MG63 (cell line): Measurements from ENCODE around the gene PLPP4. TPM values are rescaled to one million over a fixed set of nuclear protein-coding genes. Genes with fewer than 3 reads are reported as not detected.

Source experiments
- DNase-seq: peaks from one replicate; pipeline ENCODE4 v3.0.0-alpha.2; 2020
- H3K27me3 ChIP-seq: fragments of 250-450 bp; sonication (Bioruptor Pico); 2 replicates; pipeline ENCODE4 v1.5.1; 2020; ENCODE audit warnings: mild to moderate bottlenecking, moderate library complexity
- H3K36me3 ChIP-seq: fragments of 250-450 bp; sonication (Bioruptor Pico); 2 replicates; pipeline ENCODE4 v1.5.1; 2020; ENCODE audit warnings: mild to moderate bottlenecking, moderate library complexity
- H3K4me3 ChIP-seq: fragments of 250-450 bp; sonication (Bioruptor Pico); 2 replicates; pipeline ENCODE4 v1.5.1; 2020; ENCODE audit warnings: mild to moderate bottlenecking, moderate library complexity
- H3K9me3 ChIP-seq: fragments of 250-450 bp; sonication (Bioruptor Pico); 2 replicates; pipeline ENCODE4 v1.5.1; 2020; ENCODE audit warnings: mild to moderate bottlenecking, moderate library complexity
- total RNA-seq: library from RNA; depleted of rRNA; stranded (reverse); fragments of >200 nt; shearing (Covaris generic); gene quantifications from 2 replicates; pipeline ENCODE4 v1.2.3, GENCODE V29; 2014; ENCODE audit warnings: low replicate concordance; rRNA removed

The PLPP4 gene
- total RNA-seq, result 3.4 and 13.4 TPM in 2 replicates

DNA sequence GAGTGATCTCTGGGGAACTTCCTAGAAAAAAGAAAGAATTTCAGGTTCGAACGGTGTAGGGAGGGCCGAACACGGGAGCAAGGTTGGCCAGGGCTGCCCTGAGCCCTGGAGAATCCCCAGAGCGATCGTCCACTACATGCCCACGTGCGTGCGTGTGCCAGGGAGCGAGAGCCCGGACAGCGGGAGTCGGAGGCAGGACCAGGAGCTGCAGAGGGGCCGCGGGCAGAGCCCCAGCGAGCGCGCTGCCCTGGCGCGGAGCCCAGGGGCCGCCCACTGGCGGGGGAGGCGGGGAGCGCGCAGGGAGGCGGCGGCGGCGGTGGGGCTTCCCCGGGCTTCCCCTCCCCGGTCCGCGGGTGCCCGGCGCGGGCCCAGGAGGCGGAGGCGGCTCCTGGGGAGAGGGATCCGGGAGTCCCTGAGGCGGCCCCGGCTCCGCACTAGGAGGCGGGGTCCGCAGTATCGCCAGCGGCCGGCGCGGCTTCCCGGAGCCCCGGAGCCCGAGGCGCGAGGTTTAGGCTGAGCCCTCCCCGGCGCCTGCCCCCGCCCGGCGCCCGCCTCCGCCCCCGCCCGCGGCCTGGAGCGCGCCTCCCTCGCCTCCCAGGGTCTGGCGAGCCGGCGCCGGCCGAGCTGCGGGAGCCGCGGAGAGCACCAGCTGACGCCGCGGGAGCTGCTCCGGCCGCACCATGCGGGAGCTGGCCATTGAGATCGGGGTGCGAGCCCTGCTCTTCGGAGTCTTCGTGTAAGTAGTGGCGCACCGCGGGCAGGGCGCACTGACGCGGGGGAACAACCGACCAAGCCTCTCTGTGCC is at the start of gene PLPP4:
Gene PLPP4 (plus strand): TSS at position 602 of the 805 bp plus-strand sequence. CDS start 79 bp downstream, at position 681.
- peak within 1 kb of the TSS; percentile 35 for H3K4me3 ChIP-seq
- H3K27me3 ChIP-seq, result peaks cover 3% of the 10 kb centered on the region
- peak; percentile 50 for DNase-seq

DNA sequence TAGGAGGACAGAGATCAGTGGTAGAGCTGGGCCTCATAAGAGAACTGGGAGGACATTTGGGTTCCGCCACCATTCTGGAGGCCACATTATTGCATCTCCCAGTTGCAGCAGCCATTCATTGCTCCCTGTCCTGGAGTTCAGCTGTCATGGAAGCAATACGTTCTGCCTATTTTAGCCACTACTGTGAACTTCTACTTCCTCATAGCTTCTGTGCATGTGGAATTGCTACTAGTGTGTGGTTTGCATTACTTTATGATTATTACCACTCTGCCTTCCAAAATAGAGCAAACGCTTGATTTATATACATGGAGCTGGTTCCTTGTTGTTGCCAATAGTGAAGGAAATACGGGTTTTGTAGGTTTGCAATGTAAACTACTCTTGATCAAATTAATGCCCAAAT is 47.2 kb upstream of the PLPP4 start:
- no peak for DNase-seq
- Histone ChIP-seq H3K36me3 (no peaks in the 10 kb centered on the region), H3K27me3 (no peaks in the 10 kb centered on the region), H3K9me3 (no peaks in the 10 kb centered on the region), H3K4me3 (no peak overlapping the region)

More for the DNA sequence above, at the start of gene PLPP4:
- Histone ChIP-seq H3K36me3 (no peaks in the 10 kb centered on the region), H3K9me3 (no peaks in the 10 kb centered on the region)

DNA sequence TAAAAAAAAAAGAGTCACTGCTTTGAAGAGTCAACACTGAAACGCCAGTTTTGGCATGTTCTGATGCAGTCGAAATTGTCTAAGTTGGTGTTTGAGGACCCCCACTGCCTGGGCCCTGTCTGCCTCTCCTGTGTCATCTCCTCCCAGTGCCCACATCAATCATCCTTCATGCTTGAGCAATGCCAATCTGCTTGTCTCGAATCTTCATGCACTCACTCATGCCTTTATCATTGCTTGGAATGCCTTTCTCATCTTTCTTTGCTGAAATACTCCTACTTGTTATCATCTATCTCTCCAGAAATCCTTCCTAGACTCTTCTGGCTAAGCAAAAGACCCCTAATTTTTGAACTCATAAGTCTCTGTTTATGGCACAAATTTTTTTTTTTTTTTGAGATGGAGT is 42.1 kb upstream of the PLPP4 start:
- no peaks in the 10 kb centered on the region for H3K27me3 ChIP-seq
- no peak for DNase-seq
- no peak overlapping the region for H3K4me3 ChIP-seq
- H3K9me3 ChIP-seq, result no peaks in the 10 kb centered on the region
- H3K36me3 ChIP-seq, result no peaks in the 10 kb centered on the region

DNA sequence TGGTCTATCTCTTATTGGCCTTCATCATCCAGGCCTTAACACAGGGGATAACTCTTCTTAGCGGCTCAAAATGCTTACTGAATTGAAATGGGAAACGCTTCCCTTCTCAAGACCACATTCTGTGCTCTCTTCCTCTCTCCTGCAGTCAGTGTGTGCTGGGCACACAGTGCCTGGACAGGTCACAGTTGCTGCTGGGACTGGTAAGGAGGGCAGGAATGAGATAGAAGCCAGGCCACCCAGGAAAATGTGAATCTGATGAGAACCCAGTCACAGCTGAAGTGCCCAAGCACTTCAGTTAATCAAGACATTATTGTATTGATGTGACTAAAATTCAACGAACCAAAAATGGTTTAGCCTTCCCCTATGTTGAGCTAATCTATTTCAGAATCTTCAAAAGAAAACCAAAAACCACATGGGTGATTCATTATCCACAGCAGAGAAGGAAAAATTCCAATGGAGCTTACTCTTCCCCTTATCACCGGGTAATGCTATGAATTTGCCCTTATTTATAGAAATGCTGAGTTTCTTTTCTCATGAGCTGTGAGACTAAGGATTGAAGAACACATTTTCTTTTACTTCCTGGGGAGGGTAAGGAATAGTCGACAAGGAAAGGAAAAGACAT is 41.2 kb upstream of the PLPP4 start:
- H3K27me3 ChIP-seq, result no peaks in the 10 kb centered on the region
- no peaks in the 10 kb centered on the region for H3K9me3 ChIP-seq
- H3K4me3 ChIP-seq, result no peak overlapping the region
- no peaks in the 10 kb centered on the region for H3K36me3 ChIP-seq
- DNase-seq, result no peak

DNA sequence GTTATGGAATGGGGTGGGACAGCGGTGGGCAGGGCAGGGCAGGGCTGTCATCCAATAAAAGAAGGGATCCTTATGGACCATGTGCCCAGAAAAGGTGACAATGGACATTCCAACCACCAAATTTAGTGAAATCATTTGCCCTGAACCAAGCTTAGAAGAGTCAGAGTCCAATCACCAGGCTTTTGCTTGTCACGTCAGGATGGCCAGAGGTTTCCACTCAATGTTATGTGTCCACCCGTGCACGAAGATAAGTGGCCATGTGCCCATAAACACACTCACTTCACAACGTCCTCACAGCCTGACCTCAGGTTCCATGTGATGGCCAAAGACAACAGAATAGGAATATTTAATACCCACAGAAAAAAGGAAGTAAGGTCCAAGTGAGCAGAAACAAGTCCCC is 36.6 kb upstream of the PLPP4 start:
- DNase-seq, result no peak
- Histone ChIP-seq H3K27me3 (no peaks in the 10 kb centered on the region), H3K9me3 (no peaks in the 10 kb centered on the region)

DNA sequence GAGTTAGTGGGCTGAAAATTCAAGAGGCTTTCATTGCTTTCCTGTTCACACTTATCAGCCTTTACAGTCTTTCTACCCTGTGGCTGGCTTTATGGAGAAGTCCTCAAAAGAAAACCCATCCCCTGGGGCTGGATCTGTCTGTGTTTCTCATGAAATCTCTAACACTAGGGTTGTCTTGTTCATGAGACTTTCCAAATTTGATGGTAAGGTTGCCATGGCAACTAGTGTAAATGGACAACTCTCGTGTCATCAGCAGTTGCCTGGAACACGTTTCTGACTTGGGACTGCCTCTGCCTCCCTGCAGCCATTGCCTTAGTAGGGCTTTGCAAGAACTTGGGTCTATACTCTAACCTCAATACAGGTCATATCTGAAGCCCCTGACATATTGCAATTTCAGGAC is 35.8 kb upstream of the PLPP4 start:
- Histone ChIP-seq H3K27me3 (no peaks in the 10 kb centered on the region), H3K36me3 (no peaks in the 10 kb centered on the region), H3K9me3 (no peaks in the 10 kb centered on the region), H3K4me3 (no peak overlapping the region)
- no peak for DNase-seq

More for the DNA sequence above, 36.6 kb upstream of the PLPP4 start:
- no peak overlapping the region for H3K4me3 ChIP-seq
- H3K36me3 ChIP-seq, result no peaks in the 10 kb centered on the region

DNA sequence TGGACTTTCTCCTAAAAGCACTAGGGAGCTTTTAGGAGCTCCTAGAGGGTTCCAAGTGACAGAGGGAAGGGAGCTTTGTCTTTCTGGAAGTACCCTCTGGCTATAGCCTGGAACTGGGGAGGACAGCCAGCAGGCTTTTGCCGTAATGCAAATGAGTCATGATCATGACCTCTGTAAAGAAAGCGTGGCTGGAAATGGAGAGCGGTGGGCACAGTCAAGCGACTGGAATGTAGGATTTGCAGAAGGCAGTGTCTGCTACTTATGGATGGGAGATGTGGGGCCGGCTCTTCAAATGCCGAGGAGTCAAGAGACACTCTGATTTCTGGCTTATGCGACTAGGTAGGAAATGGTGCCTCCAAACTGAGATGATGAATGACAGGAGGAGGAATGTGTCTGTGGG is 34.6 kb upstream of the PLPP4 start:
- no peaks in the 10 kb centered on the region for H3K36me3 ChIP-seq
- no peak overlapping the region for H3K4me3 ChIP-seq
- no peaks in the 10 kb centered on the region for H3K27me3 ChIP-seq
- DNase-seq, result peak; percentile 81
- H3K9me3 ChIP-seq, result no peaks in the 10 kb centered on the region

DNA sequence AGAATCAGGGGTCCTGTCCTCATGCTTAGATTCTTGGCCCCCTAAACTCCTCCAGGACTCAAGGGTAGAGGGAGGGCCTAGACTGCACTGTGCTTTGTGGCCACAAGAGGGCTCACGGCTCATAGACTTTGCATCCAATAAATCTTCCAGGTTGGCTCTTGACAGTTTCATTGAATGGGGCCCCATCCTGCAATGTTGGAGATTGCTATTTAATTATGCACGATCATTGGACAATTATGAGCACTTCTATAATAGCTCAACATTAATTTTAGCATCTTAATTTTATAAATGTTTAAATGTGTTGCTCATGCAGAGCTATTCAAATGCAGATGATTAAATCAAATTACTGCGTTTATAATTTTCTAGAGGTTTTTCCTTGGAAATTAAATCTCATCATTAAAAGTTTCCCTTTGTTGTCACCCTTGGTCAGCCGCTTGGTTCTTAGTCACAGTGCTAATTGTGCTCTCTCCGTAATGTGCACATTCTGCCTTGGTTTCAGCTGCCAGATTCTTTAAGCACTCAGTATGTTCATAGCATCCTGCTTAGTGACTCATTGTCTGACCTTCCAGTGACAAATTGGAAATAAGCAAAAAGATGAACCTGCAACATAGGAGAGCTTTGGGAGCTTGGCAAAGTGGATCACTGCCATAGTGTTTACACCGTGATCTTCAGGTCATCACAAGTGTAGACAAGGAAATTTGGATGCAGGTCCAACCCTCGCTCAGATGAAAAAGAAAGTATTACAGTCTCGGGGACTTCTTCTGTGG is 33.4 kb upstream of the PLPP4 start:
- H3K4me3 ChIP-seq, result no peak overlapping the region
- no peaks in the 10 kb centered on the region for H3K27me3 ChIP-seq
- DNase-seq, result peak; percentile 19
- H3K36me3 ChIP-seq, result no peaks in the 10 kb centered on the region
- H3K9me3 ChIP-seq, result no peaks in the 10 kb centered on the region

DNA sequence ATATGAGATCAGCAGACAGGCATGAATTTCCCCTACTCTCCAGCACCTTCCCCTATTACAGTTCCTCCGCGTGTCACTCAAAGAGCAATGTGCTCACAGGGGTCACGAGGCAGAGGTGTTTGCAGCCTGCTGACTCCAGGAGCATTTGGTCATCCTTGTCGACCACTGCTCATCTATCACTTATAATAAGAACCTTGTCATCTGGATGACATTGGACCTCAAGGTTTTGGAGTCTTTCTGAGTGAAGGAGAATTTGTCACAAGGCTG is 32.9 kb upstream of the PLPP4 start:
- no peaks in the 10 kb centered on the region for H3K27me3 ChIP-seq
- no peaks in the 10 kb centered on the region for H3K9me3 ChIP-seq
- H3K4me3 ChIP-seq, result no peak overlapping the region
- H3K36me3 ChIP-seq, result no peaks in the 10 kb centered on the region
- DNase-seq, result no peak

DNA sequence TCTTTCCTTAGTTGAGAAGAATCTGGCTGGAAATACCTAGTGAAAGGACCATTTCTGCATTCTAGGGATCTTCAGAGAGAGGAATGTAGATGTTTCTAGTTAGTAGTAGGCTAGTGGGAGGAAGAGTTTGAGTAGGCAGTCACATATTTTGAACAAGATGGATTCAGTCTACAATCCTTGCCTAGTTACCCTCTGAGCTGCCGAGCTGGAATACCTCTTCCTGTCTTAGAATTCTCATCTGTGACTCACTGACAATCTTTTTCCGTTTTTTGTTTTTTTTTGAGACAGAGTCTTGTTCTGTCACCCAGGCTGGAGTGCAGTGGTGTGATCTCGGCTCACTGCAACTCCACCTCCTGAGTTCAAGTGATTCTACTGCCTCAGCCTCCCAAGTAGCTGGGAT is 30.7 kb upstream of the PLPP4 start:
- H3K4me3 ChIP-seq, result no peak overlapping the region
- no peaks in the 10 kb centered on the region for H3K27me3 ChIP-seq
- no peaks in the 10 kb centered on the region for H3K36me3 ChIP-seq
- H3K9me3 ChIP-seq, result no peaks in the 10 kb centered on the region
- no peak for DNase-seq

DNA sequence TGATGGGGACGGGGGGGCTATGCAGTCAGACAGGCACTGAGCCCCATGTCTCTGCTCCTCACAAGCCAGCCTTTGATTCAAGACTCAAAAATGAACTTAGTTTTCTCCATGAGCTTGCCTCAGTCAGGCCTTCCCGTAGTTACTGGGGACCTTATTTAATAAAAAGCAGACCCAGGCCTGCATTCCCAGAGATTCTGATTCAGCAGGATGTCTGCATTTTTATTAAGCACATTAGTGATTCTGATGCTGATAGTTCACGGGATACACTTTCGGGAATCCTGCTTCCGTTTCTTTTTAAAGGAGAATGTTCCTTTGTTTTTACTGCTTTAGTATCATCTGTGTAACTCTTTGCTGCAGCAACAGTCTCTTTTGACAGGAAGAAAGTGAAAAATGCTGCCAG is 28.3 kb upstream of the PLPP4 start:
- Histone ChIP-seq H3K4me3 (no peak overlapping the region), H3K27me3 (no peaks in the 10 kb centered on the region), H3K9me3 (no peaks in the 10 kb centered on the region), H3K36me3 (no peaks in the 10 kb centered on the region)
- no peak for DNase-seq

DNA sequence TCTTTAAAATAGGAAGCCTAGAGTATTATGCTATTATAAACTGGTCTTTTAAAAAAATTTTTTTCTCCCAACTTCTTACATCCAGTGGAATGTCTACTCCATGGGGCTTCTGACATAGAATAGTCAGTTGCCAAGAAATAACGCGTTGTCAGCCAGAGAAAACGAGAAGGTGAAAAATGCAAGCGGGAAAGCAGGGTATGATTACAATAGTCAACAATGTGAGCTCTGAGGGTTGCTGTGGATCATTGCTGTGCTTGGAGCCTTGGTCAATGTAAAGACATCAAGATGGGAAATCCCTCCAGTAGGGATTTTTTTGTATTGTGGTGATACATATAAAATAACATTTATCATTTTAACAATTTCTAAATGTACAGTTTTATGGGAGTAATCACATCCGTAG is 27.6 kb upstream of the PLPP4 start:
- Histone ChIP-seq H3K27me3 (no peaks in the 10 kb centered on the region), H3K36me3 (no peaks in the 10 kb centered on the region), H3K4me3 (no peak overlapping the region), H3K9me3 (no peaks in the 10 kb centered on the region)
- DNase-seq, result no peak

DNA sequence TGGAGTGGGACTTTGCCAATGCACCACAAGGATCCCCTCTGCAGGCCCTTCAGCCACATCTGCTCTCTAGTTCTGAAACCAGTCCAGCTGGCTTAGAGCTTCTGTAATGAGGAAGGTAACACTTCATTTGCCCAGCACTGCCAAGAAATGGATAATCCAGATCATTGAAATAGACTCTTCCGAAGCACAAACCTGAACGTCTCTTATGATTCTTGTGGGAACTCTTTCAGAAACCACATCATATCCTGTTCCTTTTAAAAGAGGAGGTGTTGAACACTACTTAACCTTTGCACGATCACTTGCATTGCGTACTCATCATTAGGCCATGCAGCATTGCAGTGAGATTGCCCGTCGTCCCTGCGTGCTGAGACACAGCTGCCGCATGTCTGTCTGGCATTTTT is 25.8 kb upstream of the PLPP4 start:
- no peaks in the 10 kb centered on the region for H3K9me3 ChIP-seq
- no peak for DNase-seq
- no peaks in the 10 kb centered on the region for H3K27me3 ChIP-seq
- H3K36me3 ChIP-seq, result no peaks in the 10 kb centered on the region
- H3K4me3 ChIP-seq, result no peak overlapping the region

DNA sequence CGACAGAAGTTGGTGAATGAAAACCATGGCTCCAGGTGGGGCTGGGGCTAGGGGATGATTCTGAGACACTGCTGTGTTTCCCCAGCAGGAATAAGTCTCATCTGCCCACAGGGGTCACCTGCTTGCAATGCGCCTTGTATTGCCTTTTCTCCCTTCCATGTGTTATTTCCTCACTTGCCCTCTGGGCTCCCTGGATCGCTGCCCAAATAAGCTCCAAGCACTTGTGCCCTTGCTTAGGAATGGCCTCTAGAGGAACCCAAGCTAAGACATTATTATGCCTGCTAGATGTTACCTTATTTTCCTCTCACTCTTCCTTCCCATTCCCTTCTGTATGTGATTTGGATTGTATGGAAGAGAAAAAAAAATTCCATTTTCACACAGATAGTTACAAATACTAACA is 24.8 kb upstream of the PLPP4 start:
- no peak for DNase-seq
- H3K27me3 ChIP-seq, result no peaks in the 10 kb centered on the region
- no peak overlapping the region for H3K4me3 ChIP-seq
- no peaks in the 10 kb centered on the region for H3K9me3 ChIP-seq
- H3K36me3 ChIP-seq, result no peaks in the 10 kb centered on the region

DNA sequence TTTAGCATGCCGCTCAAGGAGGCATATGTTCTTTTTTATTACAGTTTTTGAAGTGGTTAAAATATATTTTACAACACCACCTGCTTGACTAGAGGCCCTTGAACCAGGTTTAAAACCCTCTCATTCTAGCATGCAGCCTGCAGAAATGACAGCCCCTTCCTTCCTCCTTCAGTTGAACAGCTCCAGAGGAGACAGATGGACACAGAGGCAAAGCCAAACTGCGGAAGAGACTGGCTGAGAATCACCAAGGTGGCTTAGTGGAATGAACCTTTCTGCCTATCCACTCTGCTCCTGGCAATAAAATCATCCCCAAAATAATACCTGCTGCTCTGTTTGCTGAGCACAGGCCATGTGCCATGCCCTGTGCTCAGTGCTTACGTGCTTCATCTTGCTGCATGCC is 23.9 kb upstream of the PLPP4 start:
- no peak overlapping the region for H3K4me3 ChIP-seq
- H3K36me3 ChIP-seq, result no peaks in the 10 kb centered on the region
- H3K27me3 ChIP-seq, result no peaks in the 10 kb centered on the region
- no peak for DNase-seq
- no peaks in the 10 kb centered on the region for H3K9me3 ChIP-seq

DNA sequence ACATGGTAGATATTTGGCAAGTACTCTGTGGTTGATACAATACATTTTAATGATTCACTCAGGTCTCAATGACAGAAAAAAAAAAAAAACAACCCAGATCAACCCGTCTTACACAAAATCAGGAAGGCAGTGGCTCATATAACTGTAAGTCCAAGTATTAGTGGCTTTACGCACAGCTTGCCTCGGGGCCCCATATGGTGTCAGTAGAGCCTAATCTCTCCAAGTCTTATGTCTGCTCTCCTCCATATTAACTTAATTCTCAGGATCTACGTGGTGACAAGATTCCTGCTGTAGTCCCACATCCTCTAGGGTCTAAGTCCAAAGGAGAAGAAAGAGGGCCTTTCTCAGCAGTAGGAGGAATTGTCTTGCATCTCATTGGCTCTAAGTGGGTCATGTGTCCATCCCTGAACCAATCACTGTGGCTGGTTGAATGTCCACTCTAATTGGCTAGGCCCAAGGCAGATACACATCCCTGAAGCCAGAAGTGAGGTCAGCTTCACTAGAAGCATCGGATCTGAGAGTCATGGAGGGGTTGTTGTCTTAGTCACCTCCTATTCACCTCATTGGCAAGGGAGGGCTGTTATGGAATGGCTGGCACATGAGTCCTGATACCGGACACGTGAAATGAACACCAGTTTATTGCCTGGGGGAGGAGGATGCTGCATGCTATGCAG is 20.5 kb upstream of the PLPP4 start:
- H3K4me3 ChIP-seq, result no peak overlapping the region
- H3K9me3 ChIP-seq, result no peaks in the 10 kb centered on the region
- no peaks in the 10 kb centered on the region for H3K27me3 ChIP-seq
- DNase-seq, result peak; percentile 9
- no peaks in the 10 kb centered on the region for H3K36me3 ChIP-seq

DNA sequence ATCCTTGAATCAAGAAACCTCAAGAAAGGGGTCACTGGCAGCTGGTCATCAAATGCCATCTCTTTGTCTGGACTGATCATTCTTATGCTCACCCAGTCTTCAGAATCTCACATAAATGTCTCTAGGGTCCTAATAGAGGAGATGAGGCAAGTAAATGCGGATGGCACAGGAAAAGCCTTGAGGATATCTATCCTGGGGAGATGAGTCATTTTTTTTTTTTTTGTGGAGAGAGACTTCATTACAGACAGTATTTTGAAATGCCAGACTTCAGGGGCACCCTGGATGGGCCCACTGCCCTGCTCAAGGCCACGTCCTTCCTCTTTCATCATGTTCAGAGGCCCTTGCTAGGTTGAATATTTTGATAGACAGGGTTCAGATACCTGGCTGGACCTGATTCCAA is 19.5 kb upstream of the PLPP4 start:
- no peak for DNase-seq

More for the DNA sequence above, 19.5 kb upstream of the PLPP4 start:
- Histone ChIP-seq H3K9me3 (no peaks in the 10 kb centered on the region), H3K4me3 (no peak overlapping the region), H3K27me3 (no peaks in the 10 kb centered on the region), H3K36me3 (no peaks in the 10 kb centered on the region)
